Karpas-422 (cell line): ENCODE results near the gene SCYGR4. TPM values are rescaled to one million over a fixed set of nuclear protein-coding genes. Genes with fewer than 3 reads are reported as not detected.

Experiments
- DNase-seq: peaks from one replicate; pipeline ENCODE4 v3.0.0-alpha.2; 2015
- H2AFZ ChIP-seq: fragments of 200-600 bp; sonication (generic); 2 replicates; pipeline ENCODE4 v1.6.1; 2014; ENCODE audit warnings: antibody characterized with exemption, low read length, mixed read lengths
- H3K27ac ChIP-seq: fragments of 200-600 bp; sonication (generic); 2 replicates; pipeline ENCODE4 v1.5.1; 2014; ENCODE audit warnings: mild to moderate bottlenecking, low read length, moderate library complexity
- H3K27me3 ChIP-seq: fragments of 200-600 bp; sonication (generic); 2 replicates; pipeline ENCODE4 v1.6.1; 2014; ENCODE audit warnings: low read length, mixed read lengths
- H3K36me3 ChIP-seq: fragments of 200-600 bp; sonication (generic); 2 replicates; pipeline ENCODE4 v1.6.1; 2014; ENCODE audit warnings: low read length, mixed read lengths; ENCODE audit not compliant: insufficient read depth
- H3K4me1 ChIP-seq: fragments of 200-600 bp; sonication (generic); 2 replicates; pipeline ENCODE4 v1.6.1; 2014; ENCODE audit warnings: mild to moderate bottlenecking, low read length, mixed read lengths
- H3K4me2 ChIP-seq: fragments of 200-600 bp; sonication (generic); 2 replicates; pipeline ENCODE4 v1.6.1; 2014; ENCODE audit warnings: low read length, low read depth, mild to moderate bottlenecking; ENCODE audit not compliant: poor library complexity, severe bottlenecking
- H3K4me3 ChIP-seq: fragments of 200-600 bp; sonication (generic); 2 replicates; pipeline ENCODE4 v1.5.1; 2014; ENCODE audit warnings: mild to moderate bottlenecking, antibody characterized with exemption, low read length, mixed read lengths
- H3K79me2 ChIP-seq: fragments of 200-600 bp; sonication (generic); 2 replicates; pipeline ENCODE4 v1.6.1; 2014; ENCODE audit warnings: mild to moderate bottlenecking, low read length, mixed read lengths
- H3K9ac ChIP-seq: fragments of 200-600 bp; sonication (generic); 2 replicates; pipeline ENCODE4 v1.6.0; 2014; ENCODE audit warnings: low read length
- H3K9me2 ChIP-seq: fragments of 200-600 bp; sonication (generic), shearing (Covaris generic); replicated peaks from 2 replicates; pipeline ENCODE4 v1.6.0; 2014; ENCODE audit warnings: mild to moderate bottlenecking, low read length, moderate library complexity; ENCODE audit not compliant: insufficient read depth
- H3K9me3 ChIP-seq: fragments of 300-700, 200-600 bp; sonication (generic); 2 replicates; pipeline ENCODE4 v1.6.1; 2014; ENCODE audit warnings: low read length, mixed read lengths
- H4K20me1 ChIP-seq: fragments of 200-600 bp; sonication (generic); 2 replicates; pipeline ENCODE4 v1.6.1; 2014; ENCODE audit warnings: mild to moderate bottlenecking, antibody characterized with exemption, low read length, low read depth; ENCODE audit not compliant: insufficient read depth
- total RNA-seq: library from RNA; depleted of rRNA; stranded (reverse); fragments of >200 nt; shearing (Covaris generic); gene quantifications from 2 replicates; pipeline ENCODE4 v1.2.3, GENCODE V29; 2014; ENCODE audit warnings: low replicate concordance

The SCYGR4 gene
- total RNA-seq, 1 experiment from 2014 or later: not detected

DNA sequence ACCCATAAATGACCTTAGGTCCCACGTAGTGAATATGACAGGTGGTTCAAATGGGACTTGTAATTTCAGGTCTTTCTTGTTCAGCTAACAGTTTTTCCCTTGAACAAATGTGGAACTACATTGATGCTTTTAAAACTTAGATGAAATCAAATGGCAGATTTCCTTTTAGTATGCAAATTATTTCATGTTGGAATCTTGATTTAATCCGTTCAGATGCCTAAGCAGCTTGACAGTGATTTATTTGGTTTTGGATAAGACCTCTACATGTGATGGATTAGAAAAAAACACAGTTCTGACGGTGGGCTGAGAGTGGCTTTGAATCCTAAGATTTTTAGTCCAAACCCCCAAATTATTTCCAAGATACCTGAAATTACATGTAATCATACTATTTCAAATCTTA is 16.9 kb downstream of the SCYGR4 start:
- H3K36me3 ChIP-seq: no peaks in the 10 kb centered on the region
- no peak for DNase-seq
- no peak overlapping the region for H3K4me2 ChIP-seq
- H3K79me2 ChIP-seq: no peaks in the 10 kb centered on the region
- no peak overlapping the region for H3K27ac ChIP-seq
- H2AFZ ChIP-seq: no peak overlapping the region
- H3K9me2 ChIP-seq: no peaks in the 10 kb centered on the region
- no peaks in the 10 kb centered on the region for H4K20me1 ChIP-seq
- H3K4me1 ChIP-seq: no peaks in the 10 kb centered on the region
- no peak overlapping the region for H3K9ac ChIP-seq
- no peaks in the 10 kb centered on the region for H3K9me3 ChIP-seq
- no peaks in the 10 kb centered on the region for H3K27me3 ChIP-seq
- no peak overlapping the region for H3K4me3 ChIP-seq

- no peaks in the 10 kb centered on the region for H3K9me3 ChIP-seq
- H3K27me3 ChIP-seq: no peaks in the 10 kb centered on the region
- H3K4me2 ChIP-seq: no peak overlapping the region
- no peak overlapping the region for H3K27ac ChIP-seq
- no peak overlapping the region for H3K9ac ChIP-seq
- H3K4me1 ChIP-seq: no peaks in the 10 kb centered on the region
- no peak overlapping the region for H3K4me3 ChIP-seq
- H4K20me1 ChIP-seq: no peaks in the 10 kb centered on the region
- H3K36me3 ChIP-seq: no peaks in the 10 kb centered on the region
- H3K79me2 ChIP-seq: no peaks in the 10 kb centered on the region
- DNase-seq: no peak
- no peaks in the 10 kb centered on the region for H3K9me2 ChIP-seq
- H2AFZ ChIP-seq: no peak overlapping the region
Measured at GRCh38 chr2:227642656-227643055, 25.4 kb downstream of the SCYGR4 start.

DNA sequence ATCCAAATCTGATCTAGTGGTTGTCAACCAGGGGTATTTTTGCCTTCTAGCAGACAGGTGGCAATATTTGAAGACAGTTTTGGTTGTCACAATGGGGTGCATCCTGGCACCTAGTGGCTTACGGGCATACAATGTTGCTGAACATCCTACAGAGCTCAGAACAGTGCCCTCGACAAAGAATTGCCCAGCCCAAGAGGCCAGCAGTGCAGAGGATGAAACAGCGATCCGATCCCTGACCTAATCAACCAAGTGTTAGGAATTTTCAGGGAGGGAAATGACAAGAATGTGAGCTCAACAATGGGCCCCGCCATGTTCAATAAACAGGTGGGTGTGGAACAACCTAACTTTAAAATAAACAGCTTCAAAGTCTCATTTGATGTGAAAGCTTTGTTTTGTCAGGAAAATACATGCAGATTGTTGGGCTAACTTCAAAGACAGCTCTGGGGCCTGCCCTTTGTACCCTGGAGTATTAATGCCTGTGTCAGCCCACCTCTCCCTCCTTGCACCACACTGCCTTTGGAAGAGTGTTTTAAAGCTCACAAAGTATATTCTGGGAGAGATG is 26.8 kb downstream of the SCYGR4 start:
- H3K36me3 ChIP-seq: no peaks in the 10 kb centered on the region
- no peaks in the 10 kb centered on the region for H3K9me3 ChIP-seq
- peak; percentile 41 for DNase-seq
- H2AFZ ChIP-seq: no peak overlapping the region
- H3K9ac ChIP-seq: no peak overlapping the region
- no peak overlapping the region for H3K4me2 ChIP-seq
- H3K9me2 ChIP-seq: no peaks in the 10 kb centered on the region
- H3K79me2 ChIP-seq: no peaks in the 10 kb centered on the region
- H3K27ac ChIP-seq: no peak overlapping the region
- H3K4me3 ChIP-seq: no peak overlapping the region
- H4K20me1 ChIP-seq: no peaks in the 10 kb centered on the region
- H3K4me1 ChIP-seq: no peaks in the 10 kb centered on the region
- H3K27me3 ChIP-seq: no peaks in the 10 kb centered on the region

GRCh38 chr2:227653419-227653818 is 36.1 kb downstream of the SCYGR4 start:
- Histone ChIP-seq H3K4me1 (no peaks in the 10 kb centered on the region), H4K20me1 (no peaks in the 10 kb centered on the region), H3K4me3 (no peak overlapping the region), H3K79me2 (no peaks in the 10 kb centered on the region), H3K27ac (no peak overlapping the region), H3K9me3 (no peaks in the 10 kb centered on the region), H3K9ac (no peak overlapping the region), H2AFZ (no peak overlapping the region), H3K27me3 (no peaks in the 10 kb centered on the region), H3K36me3 (no peaks in the 10 kb centered on the region), H3K9me2 (no peaks in the 10 kb centered on the region), H3K4me2 (no peak overlapping the region)
- no peak for DNase-seq

DNA sequence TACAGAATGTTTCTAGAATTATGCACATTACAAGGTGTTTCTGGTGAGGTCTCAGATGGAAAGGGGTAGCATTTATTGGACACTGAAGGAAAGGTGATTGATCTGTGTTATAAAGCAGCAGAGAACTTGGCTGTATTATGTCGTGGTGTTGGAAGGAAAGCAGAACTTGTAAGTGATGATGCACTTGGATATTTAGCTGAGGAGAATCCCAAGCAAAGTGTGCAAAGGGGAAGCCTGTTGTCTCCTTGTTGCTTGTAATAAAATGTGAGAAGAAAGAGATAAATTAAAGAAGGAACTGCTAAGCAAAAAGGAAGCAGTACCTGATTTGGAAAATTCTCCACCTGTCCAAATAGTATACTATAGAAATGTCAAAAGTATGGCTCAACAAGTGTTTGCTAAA is 37.1 kb downstream of the SCYGR4 start:
- Histone ChIP-seq H3K4me3 (no peak overlapping the region), H3K79me2 (no peaks in the 10 kb centered on the region), H3K9ac (no peak overlapping the region), H3K9me3 (no peaks in the 10 kb centered on the region), H3K4me1 (no peaks in the 10 kb centered on the region), H3K36me3 (no peaks in the 10 kb centered on the region), H3K27ac (no peak overlapping the region), H4K20me1 (no peaks in the 10 kb centered on the region), H3K9me2 (no peaks in the 10 kb centered on the region), H3K4me2 (no peak overlapping the region), H3K27me3 (no peaks in the 10 kb centered on the region), H2AFZ (no peak overlapping the region)
- DNase-seq: no peak

DNA sequence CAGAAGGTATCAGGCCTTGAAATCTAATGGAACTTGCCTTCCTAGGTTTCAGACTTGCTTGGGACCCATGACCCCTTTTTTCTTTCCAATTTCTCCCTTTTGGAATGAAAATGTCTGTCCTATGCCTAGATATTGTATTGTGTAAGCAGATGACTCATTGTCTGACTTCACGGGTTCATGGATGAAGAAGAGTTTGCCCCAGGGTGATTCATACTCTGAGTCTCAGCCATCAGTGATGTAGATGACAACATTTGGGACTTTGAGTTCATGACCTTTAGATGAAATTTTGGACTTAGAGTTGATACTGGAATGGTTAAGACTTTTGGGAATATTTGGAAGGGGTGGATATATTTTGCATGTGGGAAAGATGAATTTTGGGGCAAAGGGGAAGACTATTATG is 38.2 kb downstream of the SCYGR4 start:
- Histone ChIP-seq H3K4me3 (no peak overlapping the region), H3K4me2 (no peak overlapping the region), H3K9ac (no peak overlapping the region), H3K27ac (no peak overlapping the region), H3K36me3 (no peaks in the 10 kb centered on the region), H4K20me1 (no peaks in the 10 kb centered on the region), H3K79me2 (no peaks in the 10 kb centered on the region), H3K27me3 (no peaks in the 10 kb centered on the region), H3K9me3 (no peaks in the 10 kb centered on the region), H3K4me1 (no peaks in the 10 kb centered on the region), H2AFZ (no peak overlapping the region), H3K9me2 (no peaks in the 10 kb centered on the region)
- DNase-seq: no peak

DNA sequence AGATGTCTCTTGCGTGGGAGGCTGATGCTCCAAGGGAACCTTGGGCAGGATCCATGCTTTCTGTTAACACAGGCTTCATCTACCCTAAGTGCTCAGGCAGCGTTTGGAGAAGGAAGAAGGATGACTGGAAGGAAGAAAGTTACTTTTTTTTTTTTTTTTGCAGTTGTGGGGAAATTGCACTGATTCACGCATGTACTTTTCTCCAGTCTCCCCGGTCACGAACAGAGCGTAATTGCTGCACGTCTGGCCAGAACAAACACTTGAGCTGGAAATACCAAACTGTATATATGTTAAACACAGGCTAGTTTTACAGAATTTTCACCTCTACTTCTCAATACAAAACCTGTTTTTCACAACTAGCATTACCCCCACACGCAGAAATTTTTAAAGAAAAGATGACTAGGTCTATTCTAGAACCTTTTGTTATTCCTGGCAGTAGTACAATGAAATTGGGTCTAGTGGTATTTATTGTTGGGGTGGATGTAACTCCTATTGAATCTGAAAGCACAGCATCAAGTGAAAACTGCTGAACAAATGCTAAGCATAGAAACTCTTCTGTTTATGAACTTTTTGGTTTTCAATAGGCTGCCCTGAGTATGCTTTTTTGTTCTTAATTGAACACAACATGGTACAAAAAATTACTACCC is 40.0 kb downstream of the SCYGR4 start:
- no peak for DNase-seq

GRCh38 chr2:227661025-227661649 is 43.8 kb downstream of the SCYGR4 start:
- Histone ChIP-seq H2AFZ (no peak overlapping the region), H3K27ac (no peak overlapping the region), H3K9me2 (no peaks in the 10 kb centered on the region), H4K20me1 (no peaks in the 10 kb centered on the region), H3K9me3 (no peaks in the 10 kb centered on the region), H3K4me1 (no peaks in the 10 kb centered on the region; the same call in 1 of the 2 replicates), H3K79me2 (no peaks in the 10 kb centered on the region), H3K36me3 (no peaks in the 10 kb centered on the region), H3K4me2 (no peak overlapping the region), H3K27me3 (0 out of 2 replicates have a peak, but pooled peaks cover 2% of the 10 kb centered on the region), H3K9ac (no peak overlapping the region), H3K4me3 (no peak overlapping the region)
- DNase-seq: no peak

More for the DNA sequence above, 40.0 kb downstream of the SCYGR4 start:
- H3K36me3 ChIP-seq: no peaks in the 10 kb centered on the region
- H3K27me3 ChIP-seq: no peaks in the 10 kb centered on the region
- no peaks in the 10 kb centered on the region for H3K4me1 ChIP-seq
- no peaks in the 10 kb centered on the region for H3K79me2 ChIP-seq
- H3K4me3 ChIP-seq: no peak overlapping the region
- H3K9me3 ChIP-seq: no peaks in the 10 kb centered on the region
- H3K9ac ChIP-seq: no peak overlapping the region
- H4K20me1 ChIP-seq: no peaks in the 10 kb centered on the region
- no peak overlapping the region for H3K27ac ChIP-seq
- H3K4me2 ChIP-seq: no peak overlapping the region
- H2AFZ ChIP-seq: no peak overlapping the region
- H3K9me2 ChIP-seq: no peaks in the 10 kb centered on the region
